ENCODE data around the gene PSME1. TPM values are rescaled to one million over a fixed set of nuclear protein-coding genes. Genes with fewer than 3 reads are reported as not detected.

PSME1 gene
- total and polyA plus RNA-seq, 2 of the 13 experiments (the other 11 are each of a cell fraction or from before 2014, with no cell fraction given) = 159 to 608 TPM

DNA sequence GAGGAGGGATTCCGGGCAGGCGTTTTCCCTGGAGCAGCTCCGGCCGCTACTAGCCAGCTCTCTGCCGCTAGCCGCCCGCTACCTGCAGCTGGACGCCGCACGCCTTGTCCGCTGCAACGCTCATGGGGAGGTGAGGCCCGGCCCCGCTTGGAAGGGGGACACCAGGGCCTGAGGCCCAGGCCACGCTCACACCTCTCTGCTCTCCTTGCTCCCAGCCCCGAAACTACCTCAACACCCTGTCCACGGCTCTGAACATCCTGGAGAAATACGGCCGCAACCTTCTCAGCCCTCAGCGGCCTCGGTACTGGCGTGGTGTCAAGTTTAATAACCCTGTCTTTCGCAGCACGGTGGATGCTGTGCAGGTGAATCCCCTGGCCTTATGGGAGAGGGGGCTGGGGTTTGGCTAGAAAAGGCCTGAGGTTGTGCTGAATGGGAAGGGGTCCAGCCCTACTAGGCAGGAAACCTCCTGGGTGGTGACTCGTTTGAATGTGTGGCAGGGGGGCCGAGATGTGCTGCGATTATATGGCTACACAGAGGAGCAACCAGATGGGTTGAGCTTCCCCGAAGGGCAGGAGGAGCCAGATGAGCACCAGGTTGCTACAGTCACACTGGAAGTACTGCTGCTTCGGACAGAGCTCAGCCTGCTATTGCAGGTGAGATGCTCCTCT, 11.9 kb downstream of the PSME1 start (continued):
- TF ChIP-seq, protein P1, sequence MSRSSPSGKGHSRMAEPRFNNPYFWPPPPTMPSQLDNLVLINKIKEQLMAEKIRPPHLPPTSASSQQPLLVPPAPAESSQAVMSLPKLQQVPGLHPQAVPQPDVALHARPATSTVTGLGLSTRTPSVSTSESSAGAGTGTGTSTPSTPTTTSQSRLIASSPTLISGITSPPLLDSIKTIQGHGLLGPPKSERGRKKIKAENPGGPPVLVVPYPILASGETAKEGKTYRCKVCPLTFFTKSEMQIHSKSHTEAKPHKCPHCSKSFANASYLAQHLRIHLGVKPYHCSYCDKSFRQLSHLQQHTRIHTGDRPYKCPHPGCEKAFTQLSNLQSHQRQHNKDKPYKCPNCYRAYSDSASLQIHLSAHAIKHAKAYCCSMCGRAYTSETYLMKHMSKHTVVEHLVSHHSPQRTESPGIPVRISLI (CRISPR knock-in tag; IDR thresholded peaks at IDR 0.05; ENCODE audit: borderline replicate concordance) = peak; percentile 49; the same call in 1 of the 2 replicates
- TF ChIP-seq NCOA2 (CRISPR knock-in tag; IDR thresholded peaks at IDR 0.05) (peak; percentile 4; the same call in 1 of the 2 replicates), ARHGAP35 (CRISPR knock-in tag; IDR thresholded peaks at IDR 0.05; ENCODE audit: borderline replicate concordance) (no peak), NCOA1 (CRISPR knock-in tag; IDR thresholded peaks at IDR 0.05) (no peak), ZNF839 (CRISPR knock-in tag; IDR thresholded peaks at IDR 0.05; ENCODE audit: borderline replicate concordance) (peak; percentile 69), RBAK (CRISPR knock-in tag; IDR thresholded peaks at IDR 0.05) (no peak), RARG (CRISPR knock-in tag; IDR thresholded peaks at IDR 0.05; ENCODE audit: low read depth) (0 out of 2 replicates have a peak, but pooled peaks have one; percentile 10), HIVEP1 (CRISPR knock-in tag; IDR thresholded peaks at IDR 0.05) (peak; percentile 69), ARNT2 (CRISPR knock-in tag; IDR thresholded peaks at IDR 0.05; ENCODE audit: low read depth) (0 out of 2 replicates have a peak, but pooled peaks have one; percentile 4), ZNF292 (CRISPR knock-in tag; IDR thresholded peaks at IDR 0.05; ENCODE audit: borderline replicate concordance, low read depth) (peak; percentile 48; the same call in 1 of the 2 replicates), SAP130 (CRISPR knock-in tag; IDR thresholded peaks at IDR 0.05; ENCODE audit: low read depth) (no peak), MZF1 (CRISPR knock-in tag; IDR thresholded peaks at IDR 0.05; ENCODE audit: borderline replicate concordance) (peak; percentile 97), AGO2 (optimal IDR thresholded peaks at IDR 0.05; ENCODE audit: low read depth, low read length) (peak; percentile 72), ZNF75D (CRISPR knock-in tag; IDR thresholded peaks at IDR 0.05; ENCODE audit: borderline replicate concordance) (no peak), ZNF550 (CRISPR knock-in tag; IDR thresholded peaks at IDR 0.05; ENCODE audit: borderline replicate concordance) (0 out of 2 replicates have a peak, but pooled peaks have one; percentile 30), MED13 (CRISPR knock-in tag; IDR thresholded peaks at IDR 0.05) (peak; percentile 91; the same call in 1 of the 2 replicates), HOXA3 (CRISPR knock-in tag; IDR thresholded peaks at IDR 0.05) (0 out of 2 replicates have a peak, but pooled peaks have one; percentile 1), EED (CRISPR knock-in tag; IDR thresholded peaks at IDR 0.05) (peak; percentile 92), MATR3 (CRISPR knock-in tag; IDR thresholded peaks at IDR 0.05) (0 out of 2 replicates have a peak, but pooled peaks have one; percentile 37), NFATC3 (CRISPR knock-in tag; IDR thresholded peaks at IDR 0.05) (peak; percentile 57; the same call in 1 of the 2 replicates)
- TF ChIP-seq, protein P2, sequence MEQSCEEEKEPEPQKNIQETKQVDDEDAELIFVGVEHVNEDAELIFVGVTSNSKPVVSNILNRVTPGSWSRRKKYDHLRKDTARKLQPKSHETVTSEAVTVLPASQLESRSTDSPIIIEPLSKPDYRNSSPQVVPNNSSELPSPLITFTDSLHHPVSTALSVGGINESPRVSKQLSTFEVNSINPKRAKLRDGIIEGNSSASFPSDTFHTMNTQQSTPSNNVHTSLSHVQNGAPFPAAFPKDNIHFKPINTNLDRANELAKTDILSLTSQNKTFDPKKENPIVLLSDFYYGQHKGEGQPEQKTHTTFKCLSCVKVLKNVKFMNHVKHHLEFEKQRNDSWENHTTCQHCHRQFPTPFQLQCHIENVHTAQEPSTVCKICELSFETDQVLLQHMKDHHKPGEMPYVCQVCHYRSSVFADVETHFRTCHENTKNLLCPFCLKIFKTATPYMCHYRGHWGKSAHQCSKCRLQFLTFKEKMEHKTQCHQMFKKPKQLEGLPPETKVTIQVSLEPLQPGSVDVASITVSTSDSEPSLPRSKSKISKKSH (CRISPR knock-in tag; IDR thresholded peaks at IDR 0.05; ENCODE audit: borderline replicate concordance) = no peak
- TF ChIP-seq, protein P3, sequence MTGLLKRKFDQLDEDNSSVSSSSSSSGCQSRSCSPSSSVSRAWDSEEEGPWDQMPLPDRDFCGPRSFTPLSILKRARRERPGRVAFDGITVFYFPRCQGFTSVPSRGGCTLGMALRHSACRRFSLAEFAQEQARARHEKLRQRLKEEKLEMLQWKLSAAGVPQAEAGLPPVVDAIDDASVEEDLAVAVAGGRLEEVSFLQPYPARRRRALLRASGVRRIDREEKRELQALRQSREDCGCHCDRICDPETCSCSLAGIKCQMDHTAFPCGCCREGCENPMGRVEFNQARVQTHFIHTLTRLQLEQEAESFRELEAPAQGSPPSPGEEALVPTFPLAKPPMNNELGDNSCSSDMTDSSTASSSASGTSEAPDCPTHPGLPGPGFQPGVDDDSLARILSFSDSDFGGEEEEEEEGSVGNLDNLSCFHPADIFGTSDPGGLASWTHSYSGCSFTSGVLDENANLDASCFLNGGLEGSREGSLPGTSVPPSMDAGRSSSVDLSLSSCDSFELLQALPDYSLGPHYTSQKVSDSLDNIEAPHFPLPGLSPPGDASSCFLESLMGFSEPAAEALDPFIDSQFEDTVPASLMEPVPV (CRISPR knock-in tag; IDR thresholded peaks at IDR 0.05) = peak; percentile 78; the same call in 1 of the 2 replicates

Measured in HepG2 (cell line).